ENCODE measurements around the gene ATP6V1C2. TPM values are rescaled to one million over a fixed set of nuclear protein-coding genes. Genes with fewer than 3 reads are reported as not detected.

ATP6V1C2 gene
- total and polyA plus RNA-seq, 9 of the 15 experiments (the other 6 are each of a cell fraction or from before 2014, with no cell fraction given): 0.01 to 0.31 (median 0.10) TPM; not detected in 4

- in situ Hi-C loops (cut with MboI): no loop called here
- no peak for ATAC-seq
- Histone ChIP-seq H3K4me1 (replicated peaks in 1 of 2; ENCODE audit: control insufficient read depth in 2 of 2, insufficient read depth in 2 of 2, low read length in 2 of 2) (peaks cover 9 to 20% of the 10 kb centered on the region in 2 experiments; a peak in 3 of 5 replicates), H4K20me1 (replicated peaks; ENCODE audit: control insufficient read depth, insufficient read depth, low read length) (peaks cover 24% of the 10 kb centered on the region; the same call in 1 of the 2 replicates), H3K4me2 (ENCODE audit: insufficient read depth, low read length) (no peak overlapping the region), H3K9me3 (replicated peaks; ENCODE audit: control insufficient read depth, insufficient read depth, low read depth, low read length) (no peaks in the 10 kb centered on the region), H3K79me2 (ENCODE audit: control insufficient read depth, insufficient read depth, low read length) (peaks cover 35% of the 10 kb centered on the region), H3K27ac (ENCODE audit: extremely low read depth, low read depth, low read length) (no peak overlapping the region), H3K9ac (ENCODE audit: insufficient read depth in 1 of 2, low read depth in 2 of 2, low read length in 2 of 2) (peak overlapping the region in 1 of 2 experiments; percentile 59; a peak in 1 of 4 replicates), H3K27me3 (ENCODE audit: control insufficient read depth in 2 of 2, insufficient read depth in 2 of 2, low read length in 2 of 2) (peaks cover 14 to 18% of the 10 kb centered on the region in 2 experiments), H3K9me1 (ENCODE audit: control insufficient read depth, insufficient read depth, low read length) (no peaks in the 10 kb centered on the region), H3K36me3 (ENCODE audit: control insufficient read depth, insufficient read depth, low read length) (peaks cover 20% of the 10 kb centered on the region; the same call in 2 of the 3 replicates), H2AFZ (ENCODE audit: low read depth, low read length) (peak overlapping the region; percentile 80), H3K4me3 (no peak overlapping the region)
- no TSS peak for BruUV-seq (replicated peaks)
- TF ChIP-seq ZFP36 (IDR thresholded peaks at IDR 0.05; ENCODE audit: low read depth, low read length, partially characterized antibody): peak; percentile 85
- no peak for TF ChIP-seq BCLAF1 (IDR thresholded peaks at IDR 0.05; ENCODE audit: borderline replicate concordance in 1 of 2, control insufficient read depth in 1 of 2, low read depth in 2 of 2, low read length in 1 of 2)
- intact Hi-C loops (cut with micrococcal nuclease): no loop called here
- DNase-seq (ENCODE audit: extremely low read depth in 1 of 4, low spot score in 3 of 4): no peak
- CTCF ChIA-PET (ENCODE audit: low intra/inter-chr PET ratio): no interaction called here
- POLR2A ChIA-PET: no interaction called here
- FAIRE-seq: no peak
- WGBS (ENCODE audit: insufficient coverage, low coverage, missing lambda C conversion rate): 63% methylated on average over 10 of the region's 10 CpGs
These were observed 92.7 kb downstream of the ATP6V1C2 start for GRCh38 chr2:10814142-10814541.

Data from K562 (cell line).